ENCODE measurements around the gene CEP78.

DNA sequence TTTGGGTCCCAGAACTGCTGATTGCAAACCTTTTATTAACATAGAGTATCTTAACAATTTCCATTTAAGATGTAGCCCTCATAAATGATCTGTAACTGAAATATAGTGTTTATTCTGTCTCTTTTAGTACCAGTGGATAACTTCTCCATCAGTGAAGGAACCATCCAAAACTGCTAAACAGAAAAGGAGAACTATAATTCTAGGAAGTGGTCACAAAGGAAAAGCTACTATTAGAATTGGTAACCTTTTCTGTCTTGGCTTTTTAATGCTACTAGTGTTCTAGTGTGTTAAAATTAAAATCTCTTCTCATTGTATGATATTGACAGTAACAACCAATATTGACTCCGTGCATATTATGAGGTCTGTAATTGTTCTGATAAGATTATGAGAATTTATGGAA lies 12.8 kb downstream of the CEP78 start:
- TF ChIP-seq CTCF (IDR thresholded peaks at IDR 0.05 in 2 of 3, conservative IDR thresholded peaks at IDR 0.05 in 1 of 3; ENCODE audit: borderline replicate concordance in 1 of 3, insufficient read depth in 1 of 3, low read depth in 2 of 3, low read length in 2 of 3) (no peak), EZH2phosphoT487 (IDR thresholded peaks at IDR 0.05; ENCODE audit: borderline replicate concordance) (no peak), POLR2A (IDR thresholded peaks at IDR 0.05; ENCODE audit: borderline replicate concordance, extremely low read depth, insufficient read depth, insufficient read length) (no peak), POLR2AphosphoS5 (IDR thresholded peaks at IDR 0.05; ENCODE audit: low read depth, low read length) (no peak), SRF (IDR thresholded peaks at IDR 0.05; ENCODE audit: low read depth) (no peak), JUND (IDR thresholded peaks at IDR 0.05) (no peak)
- TF ChIP-seq, protein P1, sequence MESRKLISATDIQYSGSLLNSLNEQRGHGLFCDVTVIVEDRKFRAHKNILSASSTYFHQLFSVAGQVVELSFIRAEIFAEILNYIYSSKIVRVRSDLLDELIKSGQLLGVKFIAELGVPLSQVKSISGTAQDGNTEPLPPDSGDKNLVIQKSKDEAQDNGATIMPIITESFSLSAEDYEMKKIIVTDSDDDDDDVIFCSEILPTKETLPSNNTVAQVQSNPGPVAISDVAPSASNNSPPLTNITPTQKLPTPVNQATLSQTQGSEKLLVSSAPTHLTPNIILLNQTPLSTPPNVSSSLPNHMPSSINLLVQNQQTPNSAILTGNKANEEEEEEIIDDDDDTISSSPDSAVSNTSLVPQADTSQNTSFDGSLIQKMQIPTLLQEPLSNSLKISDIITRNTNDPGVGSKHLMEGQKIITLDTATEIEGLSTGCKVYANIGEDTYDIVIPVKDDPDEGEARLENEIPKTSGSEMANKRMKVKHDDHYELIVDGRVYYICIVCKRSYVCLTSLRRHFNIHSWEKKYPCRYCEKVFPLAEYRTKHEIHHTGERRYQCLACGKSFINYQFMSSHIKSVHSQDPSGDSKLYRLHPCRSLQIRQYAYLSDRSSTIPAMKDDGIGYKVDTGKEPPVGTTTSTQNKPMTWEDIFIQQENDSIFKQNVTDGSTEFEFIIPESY (IDR thresholded peaks at IDR 0.05; ENCODE audit: extremely low read depth, insufficient replicate concordance, low read length), result no peak
